ENCODE results near the gene CCNDBP1. TPM values are rescaled to one million over a fixed set of nuclear protein-coding genes. Genes with fewer than 3 reads are reported as not detected.
A peak's percentile ranks its signal among the peaks of the same experiment; 100 is the strongest.

CCNDBP1 gene
- total RNA-seq, 4 donors from 2014 or later: 32.4 to 108 (median 92.6) TPM

GRCh38 chr15:43241100-43241499, 55.9 kb downstream of the CCNDBP1 start:
- H3K27ac ChIP-seq: peak overlapping the region in 2 of 4 donors; percentile 9 to 30

GRCh38 chr15:43242616-43243015, 57.4 kb downstream of the CCNDBP1 start:
- H3K9me3 ChIP-seq: no peaks in the 10 kb centered on the region
- H3K4me3 ChIP-seq: no peak overlapping the region
- in situ Hi-C loops (cut with MboI; ENCODE audit: low sequenced_read_pairs in 4 of 4) (no loop called here), intact Hi-C loops (cut with DNase I; ENCODE audit: low total_unique reads) (no loop called here)
- no peaks in the 10 kb centered on the region for H3K27me3 ChIP-seq
- no peak overlapping the region for H3K27ac ChIP-seq
- DNase-seq (no peak), ATAC-seq (no peak)
- no peaks in the 10 kb centered on the region for H3K36me3 ChIP-seq
- no peak for TF ChIP-seq POLR2A (IDR thresholded peaks at IDR 0.05)
- no peak for TF ChIP-seq CTCF (IDR thresholded peaks at IDR 0.05 in 4 of 5, conservative IDR thresholded peaks at IDR 0.05 in 1 of 5)
- peaks cover 15 to 34% of the 10 kb centered on the region in 2 donors for H3K4me1 ChIP-seq

More at GRCh38 chr15:43241100-43241499, 55.9 kb downstream of the CCNDBP1 start:
- in situ Hi-C loops (cut with MboI; ENCODE audit: low sequenced_read_pairs in 4 of 4): no loop called here
- no peak for TF ChIP-seq CTCF (IDR thresholded peaks at IDR 0.05 in 4 of 5, conservative IDR thresholded peaks at IDR 0.05 in 1 of 5)
- Histone ChIP-seq H3K27me3 (no peaks in the 10 kb centered on the region), H3K4me1 (peaks cover 18 to 36% of the 10 kb centered on the region in 2 donors), H3K36me3 (no peaks in the 10 kb centered on the region), H3K9me3 (no peaks in the 10 kb centered on the region), H3K4me3 (no peak overlapping the region)
- ATAC-seq: peak; percentile 43 to 45
- intact Hi-C loops (cut with DNase I; ENCODE audit: low total_unique reads): no loop called here
- DNase-seq: peak; percentile 32 to 61

GRCh38 chr15:43243020-43243645, 57.9 kb downstream of the CCNDBP1 start:
- Histone ChIP-seq H3K27me3 (no peaks in the 10 kb centered on the region), H3K9me3 (no peaks in the 10 kb centered on the region), H3K36me3 (no peaks in the 10 kb centered on the region), H3K4me1 (peaks cover 10 to 29% of the 10 kb centered on the region in 2 donors), H3K4me3 (no peak overlapping the region), H3K27ac (no peak overlapping the region)
- intact Hi-C loops (cut with DNase I; ENCODE audit: low total_unique reads): no loop called here
- DNase-seq: no peak
- ATAC-seq: no peak
- no peak for TF ChIP-seq CTCF (IDR thresholded peaks at IDR 0.05 in 4 of 5, conservative IDR thresholded peaks at IDR 0.05 in 1 of 5)
- no peak for TF ChIP-seq POLR2A (IDR thresholded peaks at IDR 0.05)
- in situ Hi-C loops (cut with MboI; ENCODE audit: low sequenced_read_pairs in 4 of 4): no loop called here

GRCh38 chr15:43244092-43244491, 58.9 kb downstream of the CCNDBP1 start:
- no peak overlapping the region for H3K4me3 ChIP-seq

More at GRCh38 chr15:43244092-43244491, 58.9 kb downstream of the CCNDBP1 start:
- TF ChIP-seq POLR2A (IDR thresholded peaks at IDR 0.05) (no peak), CTCF (IDR thresholded peaks at IDR 0.05 in 4 of 5, conservative IDR thresholded peaks at IDR 0.05 in 1 of 5) (no peak)
- H3K4me1 ChIP-seq: peaks cover under 1 to 19% of the 10 kb centered on the region in 2 donors
- H3K27me3 ChIP-seq: no peaks in the 10 kb centered on the region
- DNase-seq (no peak), ATAC-seq (no peak)
- H3K27ac ChIP-seq: no peak overlapping the region
- no peaks in the 10 kb centered on the region for H3K9me3 ChIP-seq
- intact Hi-C loops (cut with DNase I; ENCODE audit: low total_unique reads): no loop called here
- in situ Hi-C loops (cut with MboI; ENCODE audit: low sequenced_read_pairs in 4 of 4): no loop called here
- no peaks in the 10 kb centered on the region for H3K36me3 ChIP-seq

Measured in gastrocnemius medialis (tissue), 4 donors.